Measurements from ENCODE around the gene MXD1.

MXD1 gene

DNA sequence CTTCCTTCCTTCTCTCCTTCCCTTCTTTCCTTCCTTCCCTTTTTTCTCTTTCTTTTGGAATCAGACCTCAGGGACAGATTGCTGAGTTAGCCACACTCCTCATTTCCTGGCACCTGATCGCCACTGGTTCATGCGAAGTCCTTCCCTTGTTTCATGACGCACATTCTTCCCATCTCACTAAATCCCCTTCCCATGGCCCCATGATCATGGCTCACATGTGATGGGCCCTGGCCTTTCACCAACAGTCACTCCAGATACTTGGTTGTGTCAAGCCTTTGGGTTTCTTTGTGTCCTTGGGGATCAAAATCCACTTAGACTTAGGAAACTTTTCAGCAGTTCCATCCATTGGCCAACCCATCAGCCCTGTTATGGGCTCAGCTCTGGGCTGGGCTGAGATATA lies 70.3 kb downstream of the MXD1 start:
- no peaks in the 10 kb centered on the region for H3K27me3 ChIP-seq
- no peak for DNase-seq
- H3K27ac ChIP-seq, result no peak overlapping the region
- intact Hi-C loops (cut with DNase I; ENCODE audit: low total_unique reads), result no loop called here
- no peak overlapping the region for H3K4me3 ChIP-seq
- H3K36me3 ChIP-seq, result no peaks in the 10 kb centered on the region
- TF ChIP-seq, protein P1, sequence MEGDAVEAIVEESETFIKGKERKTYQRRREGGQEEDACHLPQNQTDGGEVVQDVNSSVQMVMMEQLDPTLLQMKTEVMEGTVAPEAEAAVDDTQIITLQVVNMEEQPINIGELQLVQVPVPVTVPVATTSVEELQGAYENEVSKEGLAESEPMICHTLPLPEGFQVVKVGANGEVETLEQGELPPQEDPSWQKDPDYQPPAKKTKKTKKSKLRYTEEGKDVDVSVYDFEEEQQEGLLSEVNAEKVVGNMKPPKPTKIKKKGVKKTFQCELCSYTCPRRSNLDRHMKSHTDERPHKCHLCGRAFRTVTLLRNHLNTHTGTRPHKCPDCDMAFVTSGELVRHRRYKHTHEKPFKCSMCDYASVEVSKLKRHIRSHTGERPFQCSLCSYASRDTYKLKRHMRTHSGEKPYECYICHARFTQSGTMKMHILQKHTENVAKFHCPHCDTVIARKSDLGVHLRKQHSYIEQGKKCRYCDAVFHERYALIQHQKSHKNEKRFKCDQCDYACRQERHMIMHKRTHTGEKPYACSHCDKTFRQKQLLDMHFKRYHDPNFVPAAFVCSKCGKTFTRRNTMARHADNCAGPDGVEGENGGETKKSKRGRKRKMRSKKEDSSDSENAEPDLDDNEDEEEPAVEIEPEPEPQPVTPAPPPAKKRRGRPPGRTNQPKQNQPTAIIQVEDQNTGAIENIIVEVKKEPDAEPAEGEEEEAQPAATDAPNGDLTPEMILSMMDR (IDR thresholded peaks at IDR 0.05), result no peak
- no peaks in the 10 kb centered on the region for H3K9me3 ChIP-seq
- H3K4me1 ChIP-seq, result peaks cover 0 to 8% (median 0%) of the 10 kb centered on the region in 4 donors

DNA sequence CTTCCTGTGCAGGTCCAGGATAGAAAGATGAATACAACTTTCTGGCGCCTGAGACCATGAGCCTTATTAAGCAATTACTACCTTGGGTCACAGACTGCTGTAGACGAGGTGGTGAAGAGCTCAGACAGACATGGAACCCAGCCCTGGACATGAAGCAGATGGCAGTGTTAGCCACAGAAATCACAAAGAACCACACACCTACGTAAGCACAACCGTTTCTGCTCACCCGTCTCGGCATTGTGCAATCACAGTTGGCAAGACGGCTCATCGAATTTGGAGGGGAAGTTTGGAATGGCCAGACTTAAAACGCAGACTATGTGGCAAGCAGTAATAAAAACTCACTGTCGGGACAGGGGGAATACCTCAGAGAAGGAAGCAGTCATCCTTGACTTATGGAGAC lies 70.8 kb downstream of the MXD1 start:
- H3K4me1 ChIP-seq, result peaks cover 0 to 3% (median 0%) of the 10 kb centered on the region in 4 donors
- no peaks in the 10 kb centered on the region for H3K9me3 ChIP-seq
- H3K36me3 ChIP-seq, result no peaks in the 10 kb centered on the region
- H3K27ac ChIP-seq, result no peak overlapping the region
- no peaks in the 10 kb centered on the region for H3K27me3 ChIP-seq
- DNase-seq, result peak; percentile 68 to 74
- intact Hi-C loops (cut with DNase I; ENCODE audit: low total_unique reads), result no loop called here
- TF ChIP-seq, protein P1 (IDR thresholded peaks at IDR 0.05), result no peak
- H3K4me3 ChIP-seq, result no peak overlapping the region

DNA sequence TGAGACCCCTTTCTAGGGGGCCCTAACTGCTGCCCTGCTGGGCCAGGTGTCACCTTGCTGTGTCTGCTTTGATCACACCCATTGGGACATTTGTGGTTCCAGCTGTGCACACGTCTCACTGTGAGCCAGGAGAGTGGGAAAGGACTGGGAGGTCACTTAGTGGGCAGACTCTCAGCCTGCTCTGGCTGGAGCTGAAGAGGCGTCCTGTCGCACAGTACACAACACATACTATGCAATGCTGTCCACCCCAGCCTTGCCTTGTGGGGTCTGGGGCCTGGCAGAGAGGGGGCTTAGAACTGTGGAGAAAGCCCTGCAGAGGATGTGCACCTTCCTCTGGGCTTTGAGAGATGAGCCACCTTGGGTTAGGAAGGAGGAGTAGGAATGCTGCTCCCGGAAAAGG lies 71.8 kb downstream of the MXD1 start:
- TF ChIP-seq, protein P1 (IDR thresholded peaks at IDR 0.05), result no peak
- no peaks in the 10 kb centered on the region for H3K36me3 ChIP-seq
- H3K4me3 ChIP-seq, result no peak overlapping the region
- no peaks in the 10 kb centered on the region for H3K27me3 ChIP-seq
- intact Hi-C loops (cut with DNase I; ENCODE audit: low total_unique reads), result no loop called here
- no peak overlapping the region for H3K27ac ChIP-seq
- no peak for DNase-seq
- no peaks in the 10 kb centered on the region for H3K9me3 ChIP-seq
- no peaks in the 10 kb centered on the region for H3K4me1 ChIP-seq

DNA sequence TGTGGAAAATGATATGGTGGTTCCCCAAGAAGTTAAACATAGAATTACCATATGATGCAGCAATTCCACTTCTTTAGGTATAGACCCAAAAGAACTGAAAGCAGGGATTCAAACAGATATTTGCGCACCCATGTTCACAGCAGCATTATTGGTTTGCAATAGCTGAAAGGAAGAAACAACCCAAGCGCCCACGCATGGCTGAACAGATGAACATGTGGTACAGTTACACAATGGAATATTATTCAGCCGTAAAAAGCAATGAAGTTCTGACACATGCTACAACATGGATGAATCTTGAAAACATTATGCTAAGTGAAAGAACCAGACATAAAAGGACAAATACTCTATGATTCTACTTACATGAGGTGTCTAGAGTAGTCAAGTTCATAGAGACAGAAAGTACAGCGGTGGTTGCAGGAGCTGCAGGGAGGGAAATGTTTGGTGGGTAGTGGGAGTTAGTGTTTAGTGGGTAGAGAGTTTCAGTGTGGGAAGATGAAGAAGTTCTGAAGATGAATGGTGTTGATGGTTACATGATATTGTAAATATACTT lies 73.3 kb downstream of the MXD1 start:
- H3K4me3 ChIP-seq, result no peak overlapping the region
- no peaks in the 10 kb centered on the region for H3K27me3 ChIP-seq
- no peaks in the 10 kb centered on the region for H3K9me3 ChIP-seq
- no peaks in the 10 kb centered on the region for H3K4me1 ChIP-seq
- peaks cover 0 to 3% (median 0%) of the 10 kb centered on the region in 3 donors for H3K36me3 ChIP-seq
- TF ChIP-seq, protein P1 (IDR thresholded peaks at IDR 0.05), result no peak
- no peak overlapping the region for H3K27ac ChIP-seq
- intact Hi-C loops (cut with DNase I; ENCODE audit: low total_unique reads), result no loop called here
- DNase-seq, result peak in 1 of 2 donors; percentile 0

DNA sequence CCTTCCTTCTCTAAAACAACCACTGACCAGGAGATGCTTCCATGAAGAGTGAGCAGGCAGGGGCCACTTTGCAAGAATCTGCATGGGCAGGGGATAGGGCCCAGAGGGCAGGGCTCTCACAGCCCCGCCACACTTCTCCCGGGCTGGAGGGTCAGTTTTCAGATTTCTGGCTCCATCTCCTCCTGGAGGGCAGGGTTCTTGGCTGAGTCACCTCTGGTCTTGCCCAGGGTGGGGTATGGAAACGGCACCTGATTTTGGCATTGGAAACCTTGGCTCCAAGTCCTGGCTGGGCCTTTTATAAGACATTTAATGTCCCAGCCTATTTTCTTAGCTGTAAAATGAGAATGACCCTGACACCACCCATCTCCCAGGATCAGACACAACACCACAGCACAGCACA lies 74.1 kb downstream of the MXD1 start:
- H3K4me3 ChIP-seq, result no peak overlapping the region
- H3K4me1 ChIP-seq, result no peaks in the 10 kb centered on the region
- TF ChIP-seq, protein P1 (IDR thresholded peaks at IDR 0.05), result no peak
- DNase-seq, result peak in 1 of 2 donors; percentile 38
- H3K27ac ChIP-seq, result no peak overlapping the region
- H3K27me3 ChIP-seq, result no peaks in the 10 kb centered on the region
- intact Hi-C loops (cut with DNase I; ENCODE audit: low total_unique reads), result no loop called here
- H3K36me3 ChIP-seq, result peaks cover 4 to 11% (median 4%) of the 10 kb centered on the region in 3 donors
- H3K9me3 ChIP-seq, result no peaks in the 10 kb centered on the region

Data from tibial artery (tissue), 4 donors.